GM19452 (cell line): Measurements from ENCODE around the gene MTG1.
"Not testable (repeated sequence)": the region's sequence is repeated elsewhere in the genome, so short reads cannot be mapped to it uniquely, and the experiment has no call there.

Source experiments
- ATAC-seq: cut with Tn5 transposase; IDR thresholded peaks from one replicate; pipeline ENCODE4 v1.9.1; 2021; ENCODE audit not compliant: unreplicated experiment

MTG1 gene

GRCh38 chr10:133396035-133396624, 2.2 kb downstream of the MTG1 start:
- no peak for ATAC-seq

DNA sequence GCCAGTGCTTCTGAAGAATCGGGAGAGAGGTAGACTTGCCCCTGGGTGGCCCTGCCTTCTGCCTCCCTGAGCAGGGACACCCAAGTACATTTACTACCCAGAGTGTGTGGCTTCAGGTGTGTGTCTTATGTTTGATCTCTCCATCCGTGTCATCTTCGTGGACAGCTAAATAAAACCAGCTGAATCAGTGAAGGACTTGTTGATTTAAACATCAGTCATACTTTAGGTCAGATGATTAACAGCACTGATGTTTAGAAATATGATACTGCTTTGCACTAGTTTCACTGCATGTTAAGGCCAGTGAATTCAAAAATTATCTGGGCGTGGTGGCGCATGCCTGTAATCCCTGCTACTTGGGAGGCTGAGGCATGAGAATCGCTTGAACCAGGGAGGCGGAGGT, 4.0 kb downstream of the MTG1 start:
- ATAC-seq, result no peak

DNA sequence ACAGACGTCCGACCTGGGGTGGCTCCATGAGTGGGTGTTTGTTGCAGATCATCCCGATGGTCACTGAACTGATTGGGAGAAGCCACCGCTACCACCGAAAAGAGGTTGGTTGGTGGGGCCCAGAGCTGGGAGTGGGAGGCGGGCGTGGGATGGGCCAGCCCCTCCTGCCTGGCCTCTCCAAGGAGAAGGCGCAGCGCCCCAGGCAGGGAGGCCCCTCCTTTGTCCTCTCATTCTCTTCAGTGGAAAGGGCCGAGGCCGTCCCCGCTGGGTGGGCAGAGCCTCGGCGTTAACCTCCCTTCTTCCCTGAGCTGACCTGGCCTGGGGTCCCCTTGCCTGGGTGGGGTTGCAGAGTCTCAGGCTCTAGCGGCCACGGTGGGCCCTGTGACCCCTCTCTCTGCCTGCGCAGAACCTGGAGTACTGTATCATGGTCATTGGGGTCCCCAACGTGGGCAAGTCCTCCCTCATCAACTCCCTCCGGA, 5.2 kb downstream of the MTG1 start:
- ATAC-seq, result no peak

- peak; percentile 78 for ATAC-seq
Observed at GRCh38 chr10:133400624-133401424, 6.9 kb downstream of the MTG1 start.

DNA sequence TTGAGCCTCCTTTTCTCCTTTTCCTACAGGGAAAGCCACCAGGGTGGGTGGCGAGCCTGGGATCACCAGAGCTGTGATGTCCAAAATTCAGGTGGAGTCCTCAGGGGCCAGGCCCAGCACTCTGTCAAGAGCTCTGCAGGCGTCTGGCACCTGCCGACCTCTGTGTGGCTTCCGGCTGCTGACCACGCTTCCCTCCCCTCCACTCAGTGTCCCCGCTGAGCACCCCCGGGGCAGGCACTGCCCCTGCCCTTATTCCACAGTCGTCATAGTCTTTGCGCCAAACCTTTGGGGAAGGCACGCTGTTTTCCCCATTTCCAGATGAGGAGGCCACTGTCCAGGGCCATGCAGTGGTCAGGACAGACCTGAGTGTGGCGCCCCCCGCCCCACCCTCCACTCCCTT, 7.5 kb downstream of the MTG1 start:
- ATAC-seq, result peak; percentile 10

DNA sequence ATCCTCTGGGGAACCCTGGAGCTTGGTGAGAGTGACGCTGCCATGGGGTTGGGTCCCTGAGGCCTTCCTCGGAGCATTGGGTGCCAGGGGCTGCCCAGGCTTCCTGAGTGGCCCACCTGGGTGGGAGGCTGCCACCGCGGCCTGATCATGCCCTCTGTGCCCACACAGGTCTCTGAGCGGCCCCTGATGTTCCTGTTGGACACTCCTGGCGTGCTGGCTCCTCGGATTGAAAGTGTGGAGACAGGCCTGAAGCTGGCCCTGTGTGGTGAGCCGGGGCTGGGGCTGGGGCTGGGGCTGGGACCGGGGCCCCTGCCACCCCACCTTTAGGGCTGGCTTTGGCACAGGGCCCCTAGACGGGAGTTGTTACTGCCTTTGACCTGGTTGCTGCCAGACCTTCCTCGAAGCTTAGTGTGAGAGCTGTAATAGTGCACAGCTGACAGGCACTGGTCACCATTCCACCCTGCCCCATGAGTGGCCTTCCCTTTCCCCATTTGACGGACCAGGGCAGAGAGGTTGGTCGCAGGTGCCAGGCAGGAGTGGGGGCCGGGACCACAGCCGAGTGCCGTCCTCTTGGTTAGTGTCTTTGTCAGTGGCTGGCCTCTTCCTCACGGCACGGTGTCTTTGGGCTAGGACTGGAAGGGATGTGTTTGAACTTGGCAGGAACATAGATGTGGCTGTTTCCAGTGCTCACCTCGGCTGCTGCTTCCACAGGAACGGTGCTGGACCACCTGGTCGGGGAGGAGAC, 8.2 kb downstream of the MTG1 start:
- ATAC-seq, result no peak

GRCh38 chr10:133403359-133403758, 9.4 kb downstream of the MTG1 start:
- no peak for ATAC-seq

DNA sequence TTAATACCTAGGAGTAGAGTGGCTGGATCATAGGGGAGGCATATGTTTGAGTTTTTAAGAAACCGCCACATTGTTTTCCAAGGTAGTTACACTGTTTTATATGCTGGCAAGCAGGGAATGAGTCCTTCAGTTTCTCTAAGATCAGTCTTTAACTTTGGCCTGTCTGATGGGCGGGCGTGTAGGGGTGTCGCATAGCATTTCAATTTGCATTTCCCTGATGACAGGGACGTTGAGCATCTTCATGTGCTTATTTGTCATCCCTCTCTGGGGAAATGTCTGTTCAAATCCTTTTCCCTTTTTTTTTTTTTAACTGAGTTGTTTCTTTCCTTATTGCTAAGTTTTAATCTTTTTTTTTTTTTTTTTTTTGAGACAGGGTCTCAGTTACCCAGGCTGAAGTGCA, 9.8 kb downstream of the MTG1 start:
- no peak for ATAC-seq

DNA sequence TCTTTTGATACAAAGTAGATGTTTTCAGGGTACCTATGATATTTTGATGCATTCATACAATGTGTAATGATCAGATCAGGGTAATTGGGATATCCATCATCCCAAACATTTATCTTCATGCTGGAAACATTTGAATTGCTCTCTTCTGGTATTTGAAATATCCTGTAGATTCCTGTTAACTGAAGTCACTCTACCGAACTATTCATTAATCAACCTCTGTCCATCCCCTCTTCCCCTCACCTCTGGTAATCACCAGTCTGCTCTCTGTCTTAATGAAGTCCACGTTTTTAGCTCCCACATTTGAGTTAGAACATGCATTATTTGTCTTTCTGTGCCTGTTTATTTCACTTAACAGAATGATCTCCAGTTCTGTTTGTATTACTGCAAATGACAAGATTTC, 11.3 kb downstream of the MTG1 start:
- no peak for ATAC-seq

DNA sequence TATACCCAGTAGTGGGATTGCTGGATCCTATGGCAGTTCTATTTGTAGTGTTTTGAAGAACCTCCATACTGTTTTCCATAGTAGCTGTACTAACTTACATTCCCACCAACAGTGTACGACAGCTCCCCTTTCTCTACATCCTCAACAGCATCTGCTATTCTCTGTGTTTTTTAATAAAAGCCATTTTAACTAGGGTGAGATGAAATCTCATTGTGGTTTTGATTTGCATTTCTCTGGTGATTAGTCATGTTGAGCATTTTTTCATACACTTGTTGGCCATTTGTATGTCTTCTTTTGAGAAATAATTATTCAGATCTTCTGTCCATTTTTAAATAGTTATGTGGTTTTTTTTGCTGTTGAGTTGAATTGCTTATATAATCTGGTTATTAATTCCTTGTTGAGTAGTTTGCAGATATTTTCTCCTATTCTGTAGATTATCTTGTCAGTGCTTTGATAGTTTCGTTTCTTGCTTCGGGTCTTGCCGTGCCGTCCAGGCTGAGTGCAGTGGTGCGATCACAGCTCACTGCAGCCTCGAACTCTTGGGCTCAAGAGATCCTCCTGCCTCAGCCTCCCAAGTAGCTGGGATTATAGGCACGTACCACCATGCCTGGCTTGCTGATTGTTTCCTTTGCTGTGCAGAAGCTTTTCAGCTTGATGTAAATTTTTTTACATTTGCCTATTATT, 12.0 kb downstream of the MTG1 start:
- ATAC-seq, result peak; percentile 66

DNA sequence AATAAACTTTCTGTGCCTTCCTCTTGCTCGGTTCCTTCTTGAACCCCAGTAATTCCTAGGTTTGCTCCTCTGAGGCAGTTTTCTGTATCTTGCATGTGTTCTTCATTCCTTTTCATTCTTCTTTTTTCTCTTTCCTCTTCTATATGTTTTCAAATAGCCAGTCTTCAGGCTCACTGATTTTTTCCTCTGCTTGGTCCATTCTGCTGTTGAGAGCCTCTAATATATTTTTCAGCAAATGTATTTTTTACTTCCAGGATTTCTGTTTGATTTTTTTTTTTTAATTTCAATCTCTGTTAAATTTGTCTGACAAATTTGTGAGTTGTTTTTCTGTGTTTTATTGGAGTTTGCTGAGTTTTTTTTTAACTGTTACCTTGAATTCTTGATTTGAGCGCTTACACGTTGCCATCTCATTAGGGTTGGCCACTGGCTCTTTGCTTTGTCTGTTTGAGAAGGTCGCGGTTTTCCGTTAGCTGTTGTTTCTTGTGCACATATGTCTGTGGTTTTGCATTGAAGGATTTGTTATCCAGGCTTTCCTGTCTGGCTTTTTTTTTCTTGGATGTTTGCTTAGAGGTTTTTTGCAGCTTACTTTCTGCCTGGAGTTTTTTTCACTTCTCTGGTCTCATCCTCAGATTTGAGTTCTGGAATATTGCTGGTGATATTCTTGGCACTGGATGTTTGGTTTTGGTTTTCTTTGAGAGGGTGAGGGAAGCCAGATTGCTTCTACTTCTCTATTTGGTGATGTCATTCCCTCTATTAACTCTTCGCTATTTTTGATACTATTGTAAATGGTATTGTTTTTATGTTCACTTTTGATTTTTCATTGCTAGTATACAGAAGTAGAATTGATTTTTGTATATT, 17.8 kb downstream of the MTG1 start:
- ATAC-seq, result no peak

- ATAC-seq, result no peak
Observed at GRCh38 chr10:133412381-133412711, 18.4 kb downstream of the MTG1 start.

- not testable (repeated sequence) for ATAC-seq
Observed at GRCh38 chr10:133414401-133414800, 20.4 kb downstream of the MTG1 start.

- no peak for ATAC-seq
Observed at GRCh38 chr10:133415752-133416151, 21.8 kb downstream of the MTG1 start.

DNA sequence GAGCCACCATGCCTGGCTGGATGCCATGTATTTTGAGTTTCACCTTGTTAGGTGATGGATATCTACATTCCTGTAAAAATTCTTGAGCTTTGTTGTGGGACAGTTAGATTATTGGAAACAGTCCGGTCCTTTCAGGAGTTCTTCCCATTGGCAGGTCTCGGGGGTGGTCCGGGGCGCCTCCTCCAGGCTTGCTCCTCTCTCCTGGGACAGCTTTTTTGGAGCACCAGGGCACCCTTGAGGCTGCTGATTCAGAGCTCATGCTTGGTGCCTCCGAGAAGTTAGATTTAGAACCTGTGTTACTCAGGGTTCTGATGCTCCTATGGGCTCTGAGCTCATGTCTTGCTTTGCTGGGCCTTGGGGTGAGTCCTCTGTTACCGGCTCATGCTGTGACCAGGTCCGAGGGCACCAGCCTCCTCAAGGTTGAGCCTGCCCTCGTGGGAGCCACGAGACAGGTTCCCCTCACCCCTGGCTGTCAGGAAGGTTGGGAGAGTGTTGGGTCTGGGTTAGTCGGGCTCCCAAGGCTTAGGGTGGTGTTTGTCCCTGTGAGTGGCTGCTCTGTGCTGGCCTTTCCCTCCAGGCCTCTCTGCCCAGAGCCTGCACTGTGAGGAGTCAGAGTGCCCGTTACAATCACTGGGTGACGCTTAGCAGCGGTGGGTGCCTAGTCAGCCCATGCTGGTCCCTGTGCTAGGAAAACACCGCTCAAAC, 24.5 kb downstream of the MTG1 start:
- no peak for ATAC-seq

- ATAC-seq, result no peak
Observed at GRCh38 chr10:133419211-133419950, 25.4 kb downstream of the MTG1 start.

DNA sequence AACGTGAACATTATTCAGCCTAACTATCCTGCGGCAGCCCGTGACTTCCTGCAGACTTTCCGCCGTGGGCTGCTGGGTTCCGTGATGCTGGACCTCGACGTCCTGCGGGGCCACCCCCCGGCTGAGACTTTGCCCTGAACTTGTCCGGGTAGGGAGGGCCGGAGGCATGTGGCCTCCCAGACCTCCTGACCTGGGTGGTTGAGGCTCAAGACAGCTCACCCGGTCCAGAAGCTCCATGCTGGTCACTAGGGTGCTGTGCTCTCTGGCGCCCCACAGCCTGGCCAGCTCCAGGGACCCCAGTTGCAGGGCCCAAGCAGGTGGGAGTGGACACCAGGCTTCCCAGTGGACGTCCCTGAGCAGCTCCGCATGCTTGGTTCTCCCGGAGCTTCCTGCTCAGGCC, 26.1 kb downstream of the MTG1 start:
- ATAC-seq, result no peak

DNA sequence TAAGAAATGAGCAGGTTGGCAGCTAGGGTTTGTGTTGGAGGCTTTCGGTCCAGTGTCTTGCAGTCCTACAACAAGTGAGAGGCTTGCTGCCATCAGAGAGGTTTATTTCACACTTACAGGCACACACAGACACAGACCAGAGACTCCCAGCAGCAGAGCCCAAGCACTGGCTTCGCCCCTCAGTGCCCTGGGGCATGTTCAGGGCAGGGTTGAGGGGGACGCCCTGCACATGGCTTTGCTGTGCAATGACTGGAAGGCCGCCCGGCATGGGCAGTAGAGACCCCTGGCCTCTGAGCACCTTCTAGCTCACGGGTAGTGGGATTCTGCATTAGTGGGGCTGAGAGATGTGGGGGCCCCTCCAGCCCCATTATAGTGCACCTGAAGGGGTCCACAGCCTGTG, 26.6 kb downstream of the MTG1 start:
- no peak for ATAC-seq
